Stimulated activated CD8-positive, alpha-beta memory T cell treated with anti-CD3 and anti-CD28 coated beads, Interleukin-15, amount 100 ng/mL, for 48 hours (primary cell): ENCODE data around the gene TOPORS.
A peak's percentile ranks its signal among the peaks of the same experiment; 100 is the strongest.
"Not testable (repeated sequence)": the region's sequence is repeated elsewhere in the genome, so short reads cannot be mapped to it uniquely, and the experiment has no call there.

Experiments used
- DNase-seq, 2 donors: peaks; one replicate each; pipeline ENCODE4 v3.0.0-alpha.2; 2020; ENCODE audit warnings: low read depth in 2 of 2

The TOPORS gene

DNA sequence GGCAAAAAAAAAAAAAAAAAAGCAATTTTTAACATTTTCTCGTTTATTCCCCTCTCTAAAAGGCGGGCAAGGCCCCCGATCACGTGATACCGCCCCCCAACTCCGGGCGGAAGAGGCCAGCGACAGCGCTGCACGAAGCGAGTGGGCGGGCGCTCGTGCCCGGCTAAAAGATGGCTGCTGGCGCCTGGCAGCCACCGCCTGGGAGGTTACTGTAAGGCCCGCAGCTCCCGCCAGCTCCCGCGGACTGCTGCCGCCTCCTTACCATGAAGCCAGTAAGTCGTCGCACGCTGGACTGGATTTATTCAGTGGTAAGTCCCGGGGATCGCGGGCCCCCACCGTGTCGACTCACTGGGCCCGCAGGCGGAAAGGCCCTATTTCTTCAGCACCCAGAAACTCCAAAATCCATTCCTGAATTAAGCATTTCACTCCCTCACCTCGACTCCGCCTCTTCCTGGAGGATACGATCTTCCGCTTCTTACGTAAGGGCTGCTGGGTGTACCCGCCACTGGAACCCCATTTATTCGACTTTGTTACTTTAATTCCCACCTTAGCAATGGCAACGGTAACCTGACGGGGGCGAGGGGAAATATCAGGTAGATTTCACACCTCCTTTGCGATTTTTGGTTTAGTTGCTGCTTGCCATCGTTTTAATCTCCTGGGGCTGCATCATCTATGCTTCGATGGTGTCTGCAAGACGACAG is at the start of gene TOPORS, which contains the start of gene SMIM27:
TSS of gene TOPORS (minus strand) at position 415 of the 701 bp plus-strand sequence. CDS start at position 265, 150 bp downstream.
TSS of gene SMIM27 (plus strand) at position 156 of the 701 bp plus-strand sequence. CDS start at position 264, 108 bp downstream.
- peak; percentile 85 to 87 for DNase-seq

DNA sequence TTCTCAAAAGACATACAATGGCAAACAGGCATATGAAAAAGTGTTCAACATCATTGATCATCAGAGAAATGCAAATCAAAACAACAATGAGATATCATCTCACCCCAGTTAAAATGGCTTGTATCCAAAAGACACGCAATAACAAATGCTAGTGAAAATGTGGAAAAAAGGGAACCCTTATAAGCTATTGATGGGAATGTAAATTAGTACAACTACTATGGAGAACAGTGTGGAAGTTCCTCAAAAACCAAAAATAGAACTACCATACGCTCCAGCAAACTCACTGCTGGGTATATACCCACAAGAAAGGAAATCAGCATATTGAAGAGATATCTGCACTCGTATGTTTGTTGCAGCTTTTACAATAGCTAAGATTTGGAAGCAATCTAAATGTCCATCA is 46.6 kb upstream of the TOPORS start:
- not testable (repeated sequence) for DNase-seq

DNA sequence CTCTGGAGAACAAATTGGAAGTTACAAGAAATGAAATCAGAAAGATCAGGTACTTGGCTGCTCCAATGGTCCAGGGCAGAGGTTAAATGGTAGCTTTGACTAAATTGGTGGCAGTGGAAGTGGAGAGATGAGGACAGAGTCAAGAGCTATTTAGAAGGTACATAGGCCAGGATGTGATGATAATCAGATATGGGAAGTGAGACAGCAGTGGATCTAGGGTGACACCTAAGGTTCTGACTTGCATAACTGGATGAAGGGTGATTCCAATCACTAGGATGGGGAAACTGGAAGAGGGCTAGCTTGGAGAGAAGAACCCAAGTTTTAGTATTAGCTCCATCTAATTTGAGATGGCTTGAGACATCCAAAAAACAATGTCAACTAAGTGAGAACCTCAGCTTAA is 44.5 kb upstream of the TOPORS start:
- no peak for DNase-seq

DNA sequence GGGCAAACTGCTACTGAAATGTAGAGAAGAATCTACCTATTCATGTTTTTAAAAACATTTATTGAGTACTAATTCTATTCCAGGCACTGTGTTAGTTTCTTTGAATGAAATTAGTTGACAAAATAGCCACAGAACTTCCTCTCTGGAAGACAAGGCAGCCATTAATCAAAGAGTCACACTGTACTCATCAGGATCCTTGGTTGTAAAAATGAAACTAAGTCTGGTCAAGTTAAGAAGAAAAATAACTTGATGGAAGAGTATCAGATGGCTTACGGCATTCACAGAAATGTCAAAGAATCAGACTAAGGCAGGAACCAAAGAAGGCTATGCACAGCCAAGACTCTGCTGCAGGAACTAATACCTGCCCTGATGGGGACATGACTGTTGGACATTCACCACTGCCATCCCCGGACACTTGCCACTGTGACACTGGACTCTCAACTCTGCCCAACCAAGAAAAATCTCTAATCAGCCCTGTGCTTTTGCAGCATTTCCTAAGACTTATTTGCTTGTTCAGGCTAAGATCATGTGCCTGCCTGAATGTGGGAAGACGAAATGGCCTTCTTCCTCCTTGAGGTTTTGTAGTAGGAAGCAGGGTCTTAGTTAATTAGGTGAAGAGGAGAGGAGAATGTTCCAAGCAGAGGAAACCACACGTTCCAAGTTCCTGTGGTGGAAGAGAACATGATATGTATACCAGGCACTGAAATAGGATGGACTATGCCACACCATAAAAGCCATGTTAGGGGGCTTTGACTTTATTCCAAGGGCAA is 43.9 kb upstream of the TOPORS start:
- DNase-seq = no peak

DNA sequence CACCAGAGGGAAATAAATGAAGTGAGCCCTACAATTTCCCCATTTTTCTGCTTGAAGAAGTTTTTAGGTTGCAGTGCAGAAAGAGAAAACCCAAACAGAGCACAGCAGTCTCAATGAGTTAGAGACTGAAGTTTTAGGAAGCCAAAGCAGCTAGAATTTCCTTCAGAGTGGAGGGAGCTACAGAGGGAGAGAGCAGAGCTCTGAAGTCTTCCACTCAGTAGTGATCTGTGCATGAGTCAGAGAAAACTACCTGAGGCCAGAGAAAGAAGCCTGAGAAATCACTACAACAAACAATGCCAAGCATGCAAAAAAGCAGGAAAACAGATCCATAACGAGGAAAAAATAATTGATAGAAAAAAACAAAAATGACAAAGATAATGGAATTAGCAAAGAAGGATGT is 38.5 kb upstream of the TOPORS start:
- DNase-seq = no peak

DNA sequence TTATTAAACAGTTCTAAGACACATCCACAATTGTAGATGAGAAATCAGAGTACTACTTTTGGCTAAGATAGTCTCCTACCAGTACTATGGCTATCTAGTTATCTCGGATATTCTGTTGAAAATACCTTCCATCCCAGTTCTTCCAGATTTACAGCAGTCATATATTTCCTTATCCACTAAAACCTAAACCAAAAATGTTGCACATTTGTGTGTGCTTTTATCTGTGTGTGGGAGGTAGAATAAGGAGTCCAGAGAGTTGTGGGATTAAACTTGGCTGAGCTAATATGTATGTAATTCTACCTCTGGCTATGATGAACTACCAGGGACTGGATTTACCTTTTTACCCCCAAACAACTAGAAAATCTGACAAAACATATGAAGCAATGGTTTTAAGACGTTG is 38.1 kb upstream of the TOPORS start:
- DNase-seq = no peak

DNA sequence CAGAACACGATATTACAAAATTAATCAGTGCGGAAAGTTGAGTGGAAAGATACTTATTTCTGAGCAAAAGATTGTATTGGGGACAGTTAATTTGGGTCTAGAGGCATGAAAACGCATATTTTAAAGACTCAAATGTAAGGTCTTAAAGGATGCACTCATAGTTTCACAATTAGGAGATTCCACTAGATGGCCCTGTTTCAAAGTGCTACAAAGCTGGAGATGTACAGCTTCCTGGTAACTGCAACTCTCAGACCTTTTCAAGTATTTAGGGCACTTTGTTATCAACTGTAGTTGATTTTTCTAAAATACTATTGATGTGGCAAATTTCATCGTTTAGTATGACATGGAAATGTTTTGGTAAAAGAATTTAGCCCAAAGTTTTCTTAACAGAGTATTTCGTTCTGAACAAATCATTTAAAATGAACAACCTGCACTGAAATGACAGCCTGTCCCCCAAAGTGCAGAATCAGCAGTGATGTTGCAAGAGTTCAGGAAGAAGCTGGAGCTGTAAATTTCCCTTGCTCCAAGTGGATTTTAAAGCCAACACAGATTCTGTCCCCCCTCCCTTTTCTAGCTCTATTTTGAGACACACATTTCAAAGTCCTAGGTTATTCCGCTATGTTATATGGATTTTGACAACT is 36.8 kb upstream of the TOPORS start:
- DNase-seq = no peak

DNA sequence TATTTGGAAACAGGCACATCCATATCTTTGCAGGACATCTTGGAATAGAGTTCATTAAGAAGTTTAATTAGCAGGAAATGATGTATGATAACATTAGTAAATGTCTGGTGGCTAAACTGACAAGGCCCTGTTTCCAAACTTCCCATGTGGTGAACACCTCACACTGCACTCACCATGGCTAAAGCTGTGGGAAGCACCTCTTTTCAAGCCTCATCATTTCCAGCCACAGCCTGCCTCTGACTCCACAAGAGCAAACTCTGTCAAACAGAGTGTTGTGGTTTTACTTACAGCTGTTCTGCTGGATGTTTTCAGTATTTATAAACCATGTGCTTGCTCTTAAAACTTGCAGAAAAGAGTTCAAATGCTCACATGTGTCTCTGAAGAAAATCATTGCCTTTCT is 35.5 kb upstream of the TOPORS start:
- no peak for DNase-seq

DNA sequence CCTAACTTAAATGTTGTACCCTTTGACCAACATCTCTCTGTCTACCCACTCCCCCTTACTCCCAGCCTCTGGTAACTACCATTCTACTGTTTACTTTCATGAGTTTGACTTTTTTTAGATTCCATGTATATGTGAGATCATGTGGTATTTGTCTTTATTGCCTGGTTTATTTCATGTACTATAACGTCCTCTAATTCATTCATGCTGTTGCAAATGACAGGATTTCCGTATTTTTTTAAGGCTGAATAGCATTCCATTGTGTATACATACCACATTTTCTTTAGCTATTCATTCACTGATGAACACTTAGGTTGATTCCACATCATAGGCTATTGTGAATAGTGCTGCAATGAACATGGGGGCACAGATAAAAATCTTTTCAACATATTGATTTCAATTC is 32.4 kb upstream of the TOPORS start:
- no peak for DNase-seq

DNA sequence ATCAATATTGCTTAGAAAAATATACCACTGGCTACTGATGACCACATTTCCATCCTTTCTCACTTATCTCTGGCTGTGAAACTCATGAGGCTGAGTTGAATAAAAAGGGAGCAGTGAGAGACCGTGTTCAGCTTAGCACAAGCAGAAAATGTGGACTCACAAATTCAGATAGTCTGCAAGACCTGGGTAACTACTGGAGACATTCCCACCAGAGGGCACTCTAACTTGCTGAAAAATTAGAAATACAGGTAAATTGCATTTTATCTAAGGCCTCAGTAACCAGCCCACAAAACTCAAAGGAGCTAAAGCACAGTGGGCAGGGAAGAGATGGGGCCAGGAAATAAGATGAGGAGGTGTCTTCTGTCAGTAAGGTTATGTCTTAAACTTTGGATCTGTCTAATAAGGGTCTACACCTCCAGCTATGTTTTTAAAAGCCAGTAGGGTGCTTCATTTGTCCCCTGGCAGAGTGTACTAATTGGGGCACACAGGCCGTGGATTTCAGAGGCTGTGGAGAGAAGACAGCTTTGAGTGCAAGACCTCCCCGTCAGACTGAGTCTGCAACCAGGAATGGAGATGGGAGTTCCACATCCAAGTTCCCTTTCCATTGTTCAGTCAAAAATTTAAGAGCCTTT is 29.2 kb upstream of the TOPORS start:
- no peak for DNase-seq

DNA sequence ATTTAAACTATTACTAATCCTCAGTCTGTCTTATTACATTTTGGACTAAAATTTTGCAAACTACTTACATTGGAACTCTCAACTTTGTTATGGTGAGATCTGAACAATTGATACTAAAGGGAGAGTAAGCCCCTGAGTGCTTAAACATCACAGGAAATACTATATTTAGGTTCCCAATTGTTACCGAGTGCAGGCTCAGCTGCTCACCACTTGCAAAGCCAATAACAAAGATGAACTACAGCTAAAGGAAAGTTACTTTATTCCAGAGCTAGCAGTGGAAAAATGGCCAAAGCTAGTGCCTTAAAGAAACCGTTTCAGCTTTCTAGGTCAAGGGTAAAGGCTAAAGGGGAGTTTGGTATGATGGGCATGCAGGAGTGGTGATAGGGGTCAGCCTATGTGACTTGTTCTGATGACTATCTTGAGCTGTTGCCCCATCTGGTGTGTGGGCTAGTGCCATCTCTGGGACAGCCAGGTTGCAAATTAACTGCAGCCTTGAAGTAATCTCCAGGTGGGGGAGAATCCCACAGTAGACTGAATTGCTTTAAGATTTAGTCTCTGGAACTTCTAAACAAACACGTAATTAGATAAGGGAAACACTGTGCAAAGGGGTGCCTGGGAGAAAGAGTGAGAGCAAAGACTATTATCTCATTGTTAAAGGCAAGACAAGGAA is 28.4 kb upstream of the TOPORS start:
- no peak for DNase-seq

DNA sequence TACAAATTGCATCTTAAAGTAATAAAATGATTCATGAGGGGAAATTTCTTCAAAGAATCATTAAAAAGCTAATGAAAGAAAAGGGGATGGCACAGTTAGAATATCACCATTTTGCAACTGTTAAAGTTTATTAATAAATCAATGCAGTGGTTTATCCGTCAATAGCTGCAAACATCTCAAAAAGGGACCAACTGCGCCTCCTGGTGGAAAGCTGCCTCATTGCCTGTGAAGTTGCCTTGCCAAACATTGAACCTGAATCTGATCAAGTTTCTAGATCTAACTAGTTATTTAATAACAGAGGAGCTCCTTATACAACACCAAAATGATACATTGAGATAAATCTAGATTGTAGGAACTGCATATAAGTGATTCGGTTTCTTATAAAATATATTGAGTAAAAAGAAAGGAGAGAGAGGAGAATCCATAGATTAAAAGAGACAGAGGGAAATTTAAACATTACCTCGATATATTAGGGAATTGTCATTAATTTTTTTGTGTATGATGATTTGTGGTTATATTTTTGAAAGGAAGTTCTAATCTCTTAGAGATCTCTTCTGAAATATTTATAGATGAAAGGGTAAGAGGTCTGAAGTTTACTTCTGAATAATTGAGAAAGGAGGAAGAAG is 27.4 kb upstream of the TOPORS start:
- peak; percentile 21 to 43 for DNase-seq

DNA sequence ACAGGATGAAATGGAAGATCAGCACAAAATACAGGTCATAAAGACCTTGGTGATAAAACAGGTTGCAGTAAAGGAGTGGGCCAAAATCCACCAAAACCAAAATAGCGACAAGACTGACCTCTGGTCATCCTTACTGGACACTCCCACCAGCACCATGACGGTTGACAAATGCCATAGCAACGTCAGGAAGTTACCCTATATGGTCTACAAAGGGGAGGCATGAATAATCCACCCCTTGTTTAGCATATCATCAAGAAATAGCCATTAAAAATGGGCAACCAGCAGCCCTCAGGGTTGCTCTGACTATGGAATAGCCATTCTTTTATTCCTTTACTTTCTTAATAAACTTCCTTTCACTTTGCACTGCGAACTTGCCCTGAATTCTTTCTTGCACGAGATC is 26.6 kb upstream of the TOPORS start:
- no peak for DNase-seq

DNA sequence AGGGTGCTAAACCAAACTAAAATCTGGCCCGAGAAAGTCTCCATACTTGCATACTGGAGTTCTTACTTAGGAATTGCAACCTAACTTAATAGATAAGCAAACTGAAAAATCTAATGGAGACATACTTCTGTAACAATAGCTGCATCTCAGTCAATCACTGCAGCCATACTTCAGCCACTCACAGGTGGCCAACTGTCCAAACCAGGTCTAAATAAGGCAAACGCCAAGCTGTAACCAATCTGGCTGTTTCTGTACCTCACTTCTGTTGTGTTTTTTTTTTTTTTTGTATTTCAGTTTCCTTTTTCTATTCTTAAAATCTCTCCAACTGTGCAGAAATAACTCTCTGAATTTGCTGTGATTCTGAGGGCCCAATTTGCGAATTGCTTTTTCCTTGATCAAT is 24.9 kb upstream of the TOPORS start:
- no peak for DNase-seq

DNA sequence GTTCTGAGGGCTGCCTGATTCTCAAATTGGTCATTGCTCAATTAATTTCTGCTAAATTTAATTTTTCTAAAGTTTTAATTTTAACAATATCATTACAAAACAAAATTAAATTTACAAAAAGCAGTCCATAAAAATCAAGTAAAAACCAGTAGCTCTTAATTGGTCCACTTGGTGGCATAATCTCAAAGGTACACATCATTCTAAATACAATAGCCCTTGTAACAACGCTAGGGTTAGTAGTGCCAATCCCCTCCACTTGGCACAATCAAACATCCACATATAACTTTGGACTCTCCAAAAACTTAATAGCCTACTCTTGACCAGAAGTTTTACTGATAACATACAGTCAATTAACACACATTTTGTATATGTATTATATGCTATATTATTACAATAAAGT is 22.5 kb upstream of the TOPORS start:
- DNase-seq = no peak

DNA sequence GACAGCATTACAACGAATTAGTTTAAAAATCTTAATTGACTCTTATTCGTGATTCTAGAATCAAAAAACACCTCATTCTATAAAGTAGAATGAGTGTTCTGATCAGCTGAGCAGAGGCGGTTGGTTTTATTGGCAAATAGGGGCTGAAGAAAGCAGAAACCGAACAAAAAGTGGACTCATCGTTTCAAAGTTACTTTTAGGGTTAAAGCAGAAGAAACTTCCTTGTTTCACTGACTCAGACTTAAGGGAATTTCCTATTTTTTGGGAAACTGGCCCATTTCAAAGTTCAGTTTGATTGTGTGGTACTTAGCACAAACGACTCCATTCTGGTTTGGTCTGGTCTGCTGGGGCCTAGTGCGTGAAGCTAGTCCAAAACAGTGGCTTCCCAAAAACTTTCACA is 21.4 kb upstream of the TOPORS start:
- DNase-seq = no peak

DNA sequence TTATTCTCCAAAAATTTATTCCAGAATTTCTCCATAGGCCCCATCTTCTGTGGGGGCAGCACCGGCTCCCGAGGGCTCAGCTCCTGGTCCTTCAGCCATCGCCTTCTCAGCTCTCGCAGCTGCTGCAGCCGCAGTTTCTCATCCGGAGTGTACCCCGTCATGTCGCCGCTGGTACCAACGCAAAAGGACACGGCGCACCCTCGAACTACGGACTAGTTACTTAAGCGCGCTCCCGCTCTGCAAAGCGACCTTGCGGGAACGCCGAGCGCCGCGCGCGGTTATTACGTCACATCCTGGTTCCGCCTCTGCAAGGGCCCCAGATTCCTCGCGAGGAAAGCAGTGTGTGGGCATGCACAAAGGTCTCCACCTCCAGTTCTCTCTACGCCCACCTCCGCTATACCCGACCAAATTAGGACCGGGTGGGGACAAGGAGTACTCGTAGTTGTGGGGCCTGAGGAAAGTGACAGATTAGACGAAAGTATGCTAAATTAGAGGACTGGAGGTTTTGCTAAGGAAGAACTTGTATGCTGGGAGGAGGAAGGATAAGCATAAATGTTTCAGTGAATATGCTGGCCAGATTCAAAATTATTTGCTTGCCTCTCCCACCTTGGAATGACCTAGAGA is 20.6 kb upstream of the TOPORS start, which contains the start of gene NDUFB6:
TSS of gene NDUFB6 (minus strand) at position 260 of the 624 bp plus-strand sequence. CDS start at position 161, 99 bp downstream.
- peak; percentile 92 for DNase-seq

DNA sequence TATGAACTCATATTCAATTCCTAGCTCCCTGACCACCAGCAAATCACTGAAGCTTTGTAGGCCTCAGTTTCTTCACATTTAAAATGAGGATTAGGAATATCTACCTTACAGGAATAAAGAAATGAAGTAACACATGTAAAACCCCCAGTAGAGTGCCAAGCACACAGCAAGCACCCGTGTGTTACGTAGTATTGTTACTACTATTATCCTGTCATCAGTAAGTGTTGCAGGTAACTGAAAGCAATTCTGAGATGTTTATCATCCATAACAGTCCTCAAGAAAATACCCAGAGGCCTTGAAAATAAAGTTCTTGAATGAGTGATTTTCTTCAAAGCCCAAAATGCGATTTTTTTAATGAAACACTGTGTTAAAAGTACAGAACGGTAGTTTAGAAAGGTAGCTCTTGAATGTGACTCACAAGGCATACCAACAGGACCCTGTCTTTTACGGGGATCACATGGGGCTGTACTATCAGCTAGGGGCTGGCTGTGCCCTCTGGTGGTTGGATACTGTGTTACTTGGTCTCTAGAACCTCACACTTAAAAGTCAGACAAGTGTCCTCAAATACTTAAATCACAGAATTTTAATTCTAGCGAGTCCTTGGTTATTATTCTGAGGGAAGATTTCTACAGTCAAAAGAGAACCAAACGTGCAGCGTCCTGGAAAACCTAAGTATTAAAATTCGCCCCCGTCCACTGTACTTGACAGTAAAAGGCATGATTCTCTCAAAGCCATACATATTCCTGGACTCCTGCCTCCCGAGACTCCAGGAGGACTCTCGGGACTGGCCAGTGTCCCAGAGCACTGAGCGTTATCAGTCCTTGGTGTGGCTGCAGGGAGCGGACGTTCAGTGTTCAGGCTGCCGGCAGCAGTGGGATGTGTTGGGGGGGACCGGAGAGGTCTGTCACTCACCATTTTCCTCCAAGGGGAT is 19.8 kb upstream of the TOPORS start:
- peak; percentile 47 to 63 for DNase-seq

DNA sequence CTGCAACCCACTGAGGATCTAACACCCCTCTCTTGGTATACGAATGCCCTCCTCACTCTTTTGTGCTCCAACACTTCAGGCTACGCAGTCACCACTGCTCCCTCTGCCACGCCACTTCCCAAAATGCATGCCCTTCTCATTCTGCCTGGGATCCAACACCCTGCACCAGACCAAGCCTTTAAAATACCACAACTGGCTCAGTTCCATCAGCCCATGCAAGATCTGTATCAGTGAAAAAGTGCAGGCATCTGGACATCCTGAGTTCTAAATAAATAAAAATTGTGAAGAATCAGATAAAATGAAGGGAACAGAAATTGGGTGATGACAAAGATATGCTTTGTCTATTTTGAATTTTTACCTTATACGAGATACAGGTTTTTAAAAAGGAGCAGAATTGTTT is 17.9 kb upstream of the TOPORS start:
- DNase-seq = no peak
